ENCODE data around the gene RPLP2.

Gene RPLP2

DNA sequence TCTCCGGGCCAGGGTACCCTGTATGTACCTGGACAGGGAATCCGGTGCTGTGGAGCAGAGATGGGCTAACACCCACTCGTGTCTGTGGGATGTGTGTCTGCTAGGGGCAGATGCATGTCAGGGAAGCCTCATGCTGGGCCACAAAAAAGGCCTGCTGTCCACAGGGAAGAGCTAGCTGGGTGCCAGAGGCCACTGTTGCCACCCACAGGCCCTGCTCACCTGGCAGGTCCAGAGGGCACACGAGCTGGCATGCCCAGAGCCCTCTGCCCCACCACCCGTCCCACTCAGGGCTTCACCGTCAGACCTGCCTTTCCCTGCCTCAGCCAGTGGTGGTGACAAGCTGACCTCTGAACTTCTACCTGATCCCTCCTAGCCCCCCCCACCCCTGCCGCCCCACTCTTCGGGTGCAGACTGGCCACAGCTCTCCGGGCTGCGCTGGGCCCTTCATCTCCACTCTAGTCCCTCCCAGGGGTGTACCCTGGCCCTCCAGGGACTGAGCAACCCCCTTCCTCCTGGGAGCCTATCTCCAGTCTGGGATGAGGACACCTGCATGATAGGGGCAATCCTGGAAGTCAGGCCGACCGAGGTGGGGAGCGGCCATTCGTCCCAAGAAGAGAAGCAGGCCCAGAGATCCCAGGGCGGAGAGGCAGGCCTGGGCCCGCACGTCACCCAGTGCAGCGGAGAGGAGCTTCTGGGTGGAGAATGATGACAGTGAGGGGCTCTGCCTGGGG lies 13.0 kb upstream of the RPLP2 start:
- Histone ChIP-seq H2AK5ac (ENCODE audit: low read length) (no peak overlapping the region), H4K8ac (ENCODE audit: low read depth, low read length) (no peak overlapping the region), H3K79me1 (ENCODE audit: low read length) (peaks cover 4% of the 10 kb centered on the region), H3K18ac (ENCODE audit: low read length) (no peak overlapping the region), H3K79me2 (ENCODE audit: control insufficient read depth, insufficient read depth, low read length) (peaks cover 3% of the 10 kb centered on the region), H3K4me3 (ENCODE audit: low read length) (no peak overlapping the region), H3K36me3 (ENCODE audit: control insufficient read depth, insufficient read depth, low read length) (no peaks in the 10 kb centered on the region), H3K23ac (ENCODE audit: low read length) (no peak overlapping the region), H3K9ac (ENCODE audit: low read length) (peak overlapping the region; percentile 99), H3K4me1 (ENCODE audit: control insufficient read depth, low read depth, low read length) (no peaks in the 10 kb centered on the region), H2BK120ac (ENCODE audit: low read depth, low read length) (no peak overlapping the region), H3K56ac (ENCODE audit: low read length) (peak overlapping the region; percentile 100), H3K4ac (ENCODE audit: low read depth, low read length) (no peak overlapping the region), H2BK5ac (ENCODE audit: low read length) (no peak overlapping the region), H3K27me3 (ENCODE audit: insufficient read depth, low read length, poor library complexity) (no peaks in the 10 kb centered on the region), H3K27ac (ENCODE audit: low read depth, low read length) (no peak overlapping the region), H4K5ac (ENCODE audit: low read length) (no peak overlapping the region), H3K4me2 (ENCODE audit: low read length) (peak overlapping the region; percentile 76), H2BK15ac (replicated peaks; ENCODE audit: low read depth) (no peak overlapping the region)
- no peak for DNase-seq
- WGBS (ENCODE audit: extremely low coverage, insufficient coverage, low lambda C conversion rate), result no CpG with 5 or more reads among the region's 18 CpGs

DNA sequence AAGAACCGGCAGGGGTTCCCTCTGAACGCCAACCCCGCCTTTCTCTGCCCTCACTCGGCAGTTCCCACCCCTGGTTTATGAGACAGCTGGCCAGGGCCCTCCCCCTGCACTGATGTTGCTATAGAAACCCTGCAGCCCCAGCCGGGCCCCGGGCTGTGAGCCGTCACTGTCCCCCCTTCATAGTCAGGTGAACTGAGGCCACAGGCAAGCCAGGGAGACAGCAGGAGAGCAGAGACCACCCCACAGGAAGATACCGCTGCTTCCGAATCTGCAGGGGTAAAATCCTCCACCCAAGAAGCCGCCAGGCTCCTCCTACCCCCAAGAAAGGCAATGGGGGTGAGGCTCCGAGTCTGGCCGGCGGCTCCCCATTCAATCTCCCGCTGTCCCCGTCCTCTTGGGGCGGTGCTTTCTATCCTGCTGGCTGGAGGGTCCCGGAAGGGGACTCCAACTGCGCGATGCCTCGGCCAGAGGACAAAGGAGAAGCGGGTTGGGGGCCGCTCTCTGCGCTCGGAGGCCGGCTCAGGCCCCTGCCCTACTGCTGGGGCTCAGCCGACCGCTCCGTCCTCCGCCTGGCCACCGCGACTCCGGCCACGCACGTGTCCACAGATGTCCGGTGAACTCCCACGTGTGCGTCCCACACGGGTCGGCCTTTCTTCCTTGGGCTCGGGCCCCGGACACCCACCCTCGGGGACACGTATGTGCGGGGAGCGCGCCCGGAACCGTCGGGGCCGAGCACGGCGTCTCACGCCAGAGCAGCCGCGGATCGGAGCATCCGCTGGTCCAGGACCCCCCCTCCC lies 12.3 kb upstream of the RPLP2 start:
- Histone ChIP-seq H3K4me1 (ENCODE audit: control insufficient read depth, low read depth, low read length) (no peaks in the 10 kb centered on the region), H3K4me3 (ENCODE audit: low read length) (peak overlapping the region; percentile 90), H2BK5ac (ENCODE audit: low read length) (peak overlapping the region; percentile 73), H3K9ac (ENCODE audit: low read length) (peak overlapping the region; percentile 99), H2BK15ac (replicated peaks; ENCODE audit: low read depth) (no peak overlapping the region), H2BK120ac (ENCODE audit: low read depth, low read length) (no peak overlapping the region), H4K8ac (ENCODE audit: low read depth, low read length) (no peak overlapping the region), H3K27ac (ENCODE audit: low read depth, low read length) (peak overlapping the region; percentile 54), H3K4me2 (ENCODE audit: low read length) (peak overlapping the region; percentile 76), H3K4ac (ENCODE audit: low read depth, low read length) (peak overlapping the region; percentile 8), H3K79me2 (ENCODE audit: control insufficient read depth, insufficient read depth, low read length) (peaks cover 3% of the 10 kb centered on the region), H3K36me3 (ENCODE audit: control insufficient read depth, insufficient read depth, low read length) (no peaks in the 10 kb centered on the region), H2AK5ac (ENCODE audit: low read length) (no peak overlapping the region), H3K27me3 (ENCODE audit: insufficient read depth, low read length, poor library complexity) (no peaks in the 10 kb centered on the region), H3K56ac (ENCODE audit: low read length) (peak overlapping the region; percentile 100), H3K79me1 (ENCODE audit: low read length) (peaks cover 4% of the 10 kb centered on the region), H3K18ac (ENCODE audit: low read length) (peak overlapping the region; percentile 44), H3K23ac (ENCODE audit: low read length) (no peak overlapping the region), H4K5ac (ENCODE audit: low read length) (no peak overlapping the region)
- DNase-seq, result peak; percentile 80
- WGBS (ENCODE audit: extremely low coverage, insufficient coverage, low lambda C conversion rate), result no CpG with 5 or more reads among the region's 57 CpGs

DNA sequence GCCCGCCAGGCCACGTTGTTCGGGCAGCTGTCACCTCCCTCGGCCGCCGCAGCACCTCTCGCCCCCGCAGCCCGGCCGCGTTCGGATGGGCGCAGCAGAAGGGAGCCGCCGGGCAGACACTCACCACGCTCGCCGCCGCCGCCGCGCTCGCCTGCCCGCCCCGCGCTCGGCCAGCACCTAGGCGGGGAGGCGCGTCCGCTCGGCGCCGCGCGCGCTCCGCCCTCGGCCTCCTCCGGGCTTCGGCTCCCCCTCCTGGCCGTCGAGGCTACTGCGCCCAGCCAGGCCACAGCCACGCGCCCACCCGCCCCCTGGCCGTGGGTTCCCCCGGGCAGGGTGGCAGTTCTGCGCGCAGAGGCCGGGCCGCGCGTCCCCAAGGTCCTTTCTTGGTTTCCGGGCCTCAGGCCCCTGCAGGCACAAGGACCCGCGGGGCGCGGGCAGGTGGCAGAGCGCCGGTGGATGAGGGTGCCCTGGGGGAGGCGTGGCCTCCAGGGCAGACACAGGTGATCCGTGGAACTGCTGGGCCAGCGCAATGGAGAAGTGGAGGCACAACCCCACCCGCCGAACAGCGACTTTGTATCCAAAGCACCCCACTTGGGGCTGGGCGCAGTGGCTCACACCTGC lies 11.6 kb upstream of the RPLP2 start, which contains the start of gene SLC25A22:
SLC25A22 (minus strand) TSS at position 189 of the 621 bp plus-strand sequence. CDS start 3,275 bp downstream, outside the sequence.
- Histone ChIP-seq H4K5ac (ENCODE audit: low read length) (no peak within 1 kb of the TSS), H3K4me3 (ENCODE audit: low read length) (peak within 1 kb of the TSS; percentile 90), H3K23ac (ENCODE audit: low read length) (no peak within 1 kb of the TSS), H3K79me1 (ENCODE audit: low read length) (peaks cover 4% of the 10 kb centered on the region), H3K4me2 (ENCODE audit: low read length) (peak within 1 kb of the TSS; percentile 76), H3K4ac (ENCODE audit: low read depth, low read length) (peak within 1 kb of the TSS; percentile 8), H3K27me3 (ENCODE audit: insufficient read depth, low read length, poor library complexity) (no peaks in the 10 kb centered on the region), H3K9ac (ENCODE audit: low read length) (peak within 1 kb of the TSS; percentile 99), H3K79me2 (ENCODE audit: control insufficient read depth, insufficient read depth, low read length) (peaks cover 3% of the 10 kb centered on the region), H3K36me3 (ENCODE audit: control insufficient read depth, insufficient read depth, low read length) (no peaks in the 10 kb centered on the region), H3K27ac (ENCODE audit: low read depth, low read length) (peak within 1 kb of the TSS; percentile 54), H2BK120ac (ENCODE audit: low read depth, low read length) (no peak within 1 kb of the TSS), H2BK15ac (replicated peaks; ENCODE audit: low read depth) (no peak within 1 kb of the TSS), H3K18ac (ENCODE audit: low read length) (peak within 1 kb of the TSS; percentile 44), H3K56ac (ENCODE audit: low read length) (peak within 1 kb of the TSS; percentile 100), H3K4me1 (ENCODE audit: control insufficient read depth, low read depth, low read length) (no peaks in the 10 kb centered on the region), H2AK5ac (ENCODE audit: low read length) (no peak within 1 kb of the TSS), H2BK5ac (ENCODE audit: low read length) (peak within 1 kb of the TSS; percentile 73), H4K8ac (ENCODE audit: low read depth, low read length) (no peak within 1 kb of the TSS)
- peak; percentile 85 for DNase-seq
- WGBS (ENCODE audit: extremely low coverage, insufficient coverage, low lambda C conversion rate), result no CpG with 5 or more reads among the region's 69 CpGs

DNA sequence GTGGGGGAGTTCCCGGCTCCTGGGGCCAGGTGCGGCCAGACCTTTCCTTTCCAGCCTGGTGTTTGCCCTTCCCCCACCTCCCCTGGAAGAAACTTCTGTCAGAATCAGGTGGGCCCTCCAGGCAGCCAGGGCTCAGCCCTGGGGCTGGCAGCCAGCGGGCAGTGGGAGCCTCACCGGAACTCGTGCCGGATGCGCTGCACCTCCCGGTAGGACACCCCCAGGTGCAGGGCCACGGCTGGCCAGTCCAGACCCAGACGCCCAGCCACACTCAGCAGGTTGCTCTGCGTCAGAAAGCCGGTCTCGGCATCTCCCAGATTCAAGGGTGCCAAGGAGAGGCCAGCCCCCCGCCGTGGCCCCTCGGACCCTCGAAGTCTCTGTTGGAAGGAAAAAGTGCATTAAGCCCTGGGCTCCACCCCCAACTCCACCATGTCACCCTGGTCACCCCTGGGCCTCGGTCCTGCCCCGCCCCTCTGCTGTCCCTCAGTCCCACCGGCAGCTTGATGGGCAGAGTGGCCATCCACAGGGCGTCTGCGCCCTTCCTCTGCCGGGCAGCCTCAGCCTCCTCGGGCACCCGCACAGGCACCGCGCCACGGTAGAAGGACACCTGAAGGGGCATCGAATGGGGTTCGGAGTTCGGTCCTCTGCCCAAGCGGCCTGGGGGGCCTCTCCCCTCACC lies 10.0 kb upstream of the RPLP2 start:
- no CpG with 5 or more reads among the region's 32 CpGs for WGBS (ENCODE audit: extremely low coverage, insufficient coverage, low lambda C conversion rate)
- Histone ChIP-seq H3K4me3 (ENCODE audit: low read length) (no peak overlapping the region), H3K4me1 (ENCODE audit: control insufficient read depth, low read depth, low read length) (peaks cover 4% of the 10 kb centered on the region), H3K18ac (ENCODE audit: low read length) (no peak overlapping the region), H2BK15ac (replicated peaks; ENCODE audit: low read depth) (no peak overlapping the region), H3K4me2 (ENCODE audit: low read length) (no peak overlapping the region), H2BK5ac (ENCODE audit: low read length) (no peak overlapping the region), H2BK120ac (ENCODE audit: low read depth, low read length) (no peak overlapping the region), H3K9ac (ENCODE audit: low read length) (no peak overlapping the region), H3K56ac (ENCODE audit: low read length) (no peak overlapping the region), H3K27ac (ENCODE audit: low read depth, low read length) (no peak overlapping the region), H4K5ac (ENCODE audit: low read length) (no peak overlapping the region), H3K23ac (ENCODE audit: low read length) (no peak overlapping the region), H3K79me2 (ENCODE audit: control insufficient read depth, insufficient read depth, low read length) (peaks cover 3% of the 10 kb centered on the region), H4K8ac (ENCODE audit: low read depth, low read length) (no peak overlapping the region), H2AK5ac (ENCODE audit: low read length) (no peak overlapping the region), H3K79me1 (ENCODE audit: low read length) (peaks cover 4% of the 10 kb centered on the region), H3K36me3 (ENCODE audit: control insufficient read depth, insufficient read depth, low read length) (no peaks in the 10 kb centered on the region), H3K27me3 (ENCODE audit: insufficient read depth, low read length, poor library complexity) (no peaks in the 10 kb centered on the region), H3K4ac (ENCODE audit: low read depth, low read length) (no peak overlapping the region)
- no peak for DNase-seq

DNA sequence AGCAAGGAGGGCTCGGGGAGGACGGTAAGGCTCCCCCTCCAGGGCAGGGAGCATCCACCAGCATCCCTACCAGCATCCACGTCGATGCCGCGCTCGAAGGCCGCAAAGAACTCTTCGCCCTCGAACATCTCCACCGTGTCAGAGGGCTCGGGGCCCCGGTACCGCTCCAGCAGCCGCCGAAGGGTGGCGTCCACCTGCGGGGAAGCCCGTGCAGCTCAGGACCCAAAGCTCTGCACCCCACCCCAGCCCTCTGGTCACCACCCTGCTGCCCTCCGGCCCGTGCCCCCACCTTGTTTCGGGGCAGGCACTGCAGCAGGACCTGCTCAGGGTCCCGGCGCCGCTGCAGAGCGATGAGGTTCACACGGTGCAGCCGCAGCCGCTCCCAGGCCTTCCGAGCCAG lies 9.3 kb upstream of the RPLP2 start:
- H2BK5ac ChIP-seq (ENCODE audit: low read length), result no peak overlapping the region
- no CpG with 5 or more reads among the region's 30 CpGs for WGBS (ENCODE audit: extremely low coverage, insufficient coverage, low lambda C conversion rate)
- H3K79me1 ChIP-seq (ENCODE audit: low read length), result peaks cover 4% of the 10 kb centered on the region
- H4K8ac ChIP-seq (ENCODE audit: low read depth, low read length), result no peak overlapping the region
- no peak overlapping the region for H2BK120ac ChIP-seq (ENCODE audit: low read depth, low read length)
- peaks cover 4% of the 10 kb centered on the region for H3K4me1 ChIP-seq (ENCODE audit: control insufficient read depth, low read depth, low read length)
- H3K79me2 ChIP-seq (ENCODE audit: control insufficient read depth, insufficient read depth, low read length), result peaks cover 3% of the 10 kb centered on the region
- H3K4me3 ChIP-seq (ENCODE audit: low read length), result no peak overlapping the region
- no peak overlapping the region for H3K18ac ChIP-seq (ENCODE audit: low read length)
- H3K36me3 ChIP-seq (ENCODE audit: control insufficient read depth, insufficient read depth, low read length), result no peaks in the 10 kb centered on the region
- H3K23ac ChIP-seq (ENCODE audit: low read length), result no peak overlapping the region
- H3K9ac ChIP-seq (ENCODE audit: low read length), result no peak overlapping the region
- H3K56ac ChIP-seq (ENCODE audit: low read length), result no peak overlapping the region
- no peak overlapping the region for H2BK15ac ChIP-seq (replicated peaks; ENCODE audit: low read depth)
- no peak overlapping the region for H2AK5ac ChIP-seq (ENCODE audit: low read length)
- H3K27me3 ChIP-seq (ENCODE audit: insufficient read depth, low read length, poor library complexity), result no peaks in the 10 kb centered on the region
- H3K4ac ChIP-seq (ENCODE audit: low read depth, low read length), result no peak overlapping the region
- H3K27ac ChIP-seq (ENCODE audit: low read depth, low read length), result no peak overlapping the region
- no peak for DNase-seq
- H4K5ac ChIP-seq (ENCODE audit: low read length), result no peak overlapping the region
- no peak overlapping the region for H3K4me2 ChIP-seq (ENCODE audit: low read length)

Data from mesendoderm (in vitro differentiated cells).